ENCODE results near the gene MAOA. TPM values are rescaled to one million over a fixed set of nuclear protein-coding genes. Genes with fewer than 3 reads are reported as not detected.

The MAOA gene
- polyA plus RNA-seq, 1 donor from 2014 or later = 1.3 TPM

- Histone ChIP-seq H2AFZ (ENCODE audit: low read depth, low read length) (no peak overlapping the region), H3K79me2 (replicated peaks; ENCODE audit: insufficient read depth, low read length) (no peaks in the 10 kb centered on the region), H3K4me3 (ENCODE audit: low read length) (no peak overlapping the region), H3K27ac (ENCODE audit: low read length) (no peak overlapping the region), H3K27me3 (ENCODE audit: insufficient read depth, low read depth, low read length) (no peaks in the 10 kb centered on the region), H3K9me3 (ENCODE audit: low read length) (no peaks in the 10 kb centered on the region), H3K9me2 (ENCODE audit: insufficient read depth, low read length) (no peaks in the 10 kb centered on the region), H3K36me3 (ENCODE audit: insufficient read depth, low read length) (no peaks in the 10 kb centered on the region), H3K9ac (ENCODE audit: low read length) (no peak overlapping the region), H4K20me1 (ENCODE audit: insufficient read depth) (no peaks in the 10 kb centered on the region), H3K4me2 (ENCODE audit: low read length) (no peak overlapping the region), H3F3A (ENCODE audit: insufficient read depth, low read length, poor library complexity, severe bottlenecking) (no peaks in the 10 kb centered on the region)
- no peak for TF ChIP-seq EZH2 (IDR thresholded peaks at IDR 0.05; ENCODE audit: borderline replicate concordance, insufficient read depth, low read length, poor library complexity, severe bottlenecking)
- no peak for TF ChIP-seq POLR2AphosphoS5 (IDR thresholded peaks at IDR 0.05)
- TF ChIP-seq REST (IDR thresholded peaks at IDR 0.05; ENCODE audit: borderline replicate concordance) = no peak
- TF ChIP-seq TAF1 (IDR thresholded peaks at IDR 0.05; ENCODE audit: low read depth) = no peak
- TF ChIP-seq EP300 (conservative IDR thresholded peaks at IDR 0.05; ENCODE audit: poor library complexity, severe bottlenecking) = no peak
- TF ChIP-seq CTCF (IDR thresholded peaks at IDR 0.05; ENCODE audit: poor library complexity, severe bottlenecking) = no peak
- no peak for TF ChIP-seq MXI1 (conservative IDR thresholded peaks at IDR 0.05; ENCODE audit: poor library complexity, severe bottlenecking)
Observed at GRCh38 chrX:43657671-43658070, 1.6 kb downstream of the MAOA start.

- Histone ChIP-seq H3K4me2 (ENCODE audit: low read length) (no peak overlapping the region), H3K36me3 (ENCODE audit: insufficient read depth, low read length) (no peaks in the 10 kb centered on the region), H3K9me2 (ENCODE audit: insufficient read depth, low read length) (no peaks in the 10 kb centered on the region), H4K20me1 (ENCODE audit: insufficient read depth) (no peaks in the 10 kb centered on the region), H3F3A (ENCODE audit: insufficient read depth, low read length, poor library complexity, severe bottlenecking) (no peaks in the 10 kb centered on the region), H2AFZ (ENCODE audit: low read depth, low read length) (no peak overlapping the region), H3K9me3 (ENCODE audit: low read length) (no peaks in the 10 kb centered on the region), H3K4me3 (ENCODE audit: low read length) (no peak overlapping the region), H3K27ac (ENCODE audit: low read length) (no peak overlapping the region), H3K9ac (ENCODE audit: low read length) (no peak overlapping the region), H3K27me3 (ENCODE audit: insufficient read depth, low read depth, low read length) (no peaks in the 10 kb centered on the region), H3K79me2 (replicated peaks; ENCODE audit: insufficient read depth, low read length) (no peaks in the 10 kb centered on the region)
- TF ChIP-seq REST (IDR thresholded peaks at IDR 0.05; ENCODE audit: borderline replicate concordance) (no peak), EZH2 (IDR thresholded peaks at IDR 0.05; ENCODE audit: borderline replicate concordance, insufficient read depth, low read length, poor library complexity, severe bottlenecking) (no peak)
Observed at GRCh38 chrX:43661521-43662240, 5.6 kb downstream of the MAOA start.
